CD14-positive monocyte (primary cell): ENCODE measurements around the gene DHPS. TPM values are rescaled to one million over a fixed set of nuclear protein-coding genes. Genes with fewer than 3 reads are reported as not detected.

Experiments
- DNase-seq, 3 donors: peaks; one replicate each; pipeline ENCODE4 v3.0.0-alpha.2; 2011 to 2022
- H2AFZ ChIP-seq: 2 replicates; pipeline ENCODE4 v1.6.0; 2012; ENCODE audit warnings: mild to moderate bottlenecking, low read depth, low read length, inconsistent platforms; ENCODE audit not compliant: insufficient read depth, poor library complexity, severe bottlenecking
- H3K27ac ChIP-seq, 2 donors: 1 replicate in 1 of 2; 2 replicates in 1 of 2; pipeline ENCODE4 v1.5.1; 2012 to 2013; ENCODE audit warnings: low read length in 2 of 2, control low read depth in 1 of 2, inconsistent platforms in 1 of 2, low read depth in 1 of 2, mild to moderate bottlenecking in 1 of 2
- H3K27me3 ChIP-seq, 2 donors: one replicate each; pipeline versions ENCODE4 v1.6.0 to v1.6.1; 2011 to 2013; ENCODE audit warnings: low read length in 2 of 2; ENCODE audit not compliant: control insufficient read depth in 2 of 2, insufficient read depth in 2 of 2
- H3K36me3 ChIP-seq, 2 donors: replicated peaks in 1 of 2; 1 replicate in 1 of 2; 2 replicates in 1 of 2; pipeline versions ENCODE4 v1.5.1 to v1.6.1; 2012 to 2013; ENCODE audit warnings: low read length in 2 of 2, control low read depth in 1 of 2, inconsistent platforms in 1 of 2, mild to moderate bottlenecking in 1 of 2; ENCODE audit not compliant: insufficient read depth in 2 of 2, control insufficient read depth in 1 of 2
- H3K4me1 ChIP-seq, 2 donors: 1 replicate in 1 of 2; 2 replicates in 1 of 2; pipeline versions ENCODE4 v1.5.1 to v1.6.1; 2012 to 2013; ENCODE audit warnings: low read length in 2 of 2, control low read depth in 1 of 2, inconsistent platforms in 1 of 2, mild to moderate bottlenecking in 1 of 2, moderate library complexity in 1 of 2; ENCODE audit not compliant: insufficient read depth in 2 of 2, control insufficient read depth in 1 of 2
- H3K4me2 ChIP-seq: replicated peaks from 2 replicates; pipeline ENCODE3; 2012; ENCODE audit warnings: low read length, moderate library complexity, mild to moderate bottlenecking; ENCODE audit not compliant: poor library complexity, severe bottlenecking; ENCODE audit errors: extremely low read depth
- H3K4me3 ChIP-seq, 3 experiments: fragments of 200-600 bp in 1 of 3; sonication (generic) in 1 of 3; replicated peaks in 1 of 3; 1 replicate in 2 of 3; 2 replicates in 1 of 3; pipeline ENCODE4 v1.5.1; 2011 to 2013; ENCODE audit warnings: low read length in 3 of 3, mild to moderate bottlenecking in 3 of 3, control low read depth in 2 of 3, low read depth in 2 of 3, inconsistent platforms in 1 of 3, moderate library complexity in 1 of 3
- H3K79me2 ChIP-seq: 2 replicates; pipeline ENCODE4 v1.6.0; 2012; ENCODE audit warnings: mild to moderate bottlenecking, control low read depth, inconsistent platforms, low read length, moderate library complexity; ENCODE audit not compliant: insufficient read depth
- H3K9ac ChIP-seq: 2 replicates; pipeline ENCODE4 v1.6.0; 2017; ENCODE audit warnings: low read length, mild to moderate bottlenecking; ENCODE audit not compliant: insufficient read depth, poor library complexity, severe bottlenecking
- H3K9me3 ChIP-seq, 2 donors: replicated peaks in 1 of 2; 1 replicate in 1 of 2; 2 replicates in 1 of 2; pipeline versions ENCODE4 v1.5.1 to v1.6.1; 2012 to 2013; ENCODE audit warnings: low read length in 2 of 2, control low read depth in 1 of 2; ENCODE audit not compliant: control insufficient read depth in 1 of 2, insufficient read depth in 1 of 2
- H4K20me1 ChIP-seq: 2 replicates; pipeline ENCODE4 v1.6.0; 2012; ENCODE audit warnings: mild to moderate bottlenecking, low read length, control low read depth, moderate library complexity; ENCODE audit not compliant: insufficient read depth
- H3K27ac Mint-ChIP-seq, 7 donors: one replicate each; pipeline ENCODE4 v1.8.0; 2020; ENCODE audit warnings: mild to moderate bottlenecking in 7 of 7, mixed read lengths in 7 of 7, moderate library complexity in 6 of 7, inconsistent platforms in 2 of 7
- H3K27me3 Mint-ChIP-seq, 3 donors: one replicate each; pipeline ENCODE4 v1.8.0; 2021 to 2022; ENCODE audit warnings: low read depth in 3 of 3, mild to moderate bottlenecking in 3 of 3, mixed read lengths in 3 of 3, moderate library complexity in 3 of 3, inconsistent platforms in 1 of 3
- H3K36me3 Mint-ChIP-seq, 2 donors: one replicate each; pipeline ENCODE4 v1.8.0; 2020; ENCODE audit warnings: mixed read lengths in 2 of 2, inconsistent platforms in 1 of 2, mild to moderate bottlenecking in 1 of 2
- H3K4me1 Mint-ChIP-seq: one replicate; pipeline ENCODE4 v1.8.0; 2020; ENCODE audit warnings: mild to moderate bottlenecking, mixed read lengths
- H3K4me3 Mint-ChIP-seq, 2 donors: one replicate each; pipeline ENCODE4 v1.8.0; 2020; ENCODE audit warnings: mild to moderate bottlenecking in 2 of 2, mixed read lengths in 2 of 2, moderate library complexity in 1 of 2
- H3K9me3 Mint-ChIP-seq, 7 donors: one replicate each; pipeline ENCODE4 v1.8.0; 2020 to 2022; ENCODE audit warnings: mixed read lengths in 7 of 7, mild to moderate bottlenecking in 6 of 7, moderate library complexity in 6 of 7, inconsistent platforms in 2 of 7
- WGBS: methylation state at CpG from one replicate; pipeline ENCODE4 v1.1.5; 2013; ENCODE audit warnings: missing lambda C conversion rate; ENCODE audit not compliant: insufficient coverage; 5-methylcytosine and 5-hydroxymethylcytosine counted together
- intact Hi-C, 2 donors: fragments of 100-400 bp; cut with micrococcal nuclease; formaldehyde crosslinking; loops; one replicate each; pipeline versions ENCODE4 v1.15.0 to v1.15.1; 2023
- polyA plus RNA-seq, 3 donors: library from polyadenylated mRNA; depleted of rRNA in 1 of 3; unstranded in 2 of 3; stranded (reverse) in 1 of 3; fragments of 300-500 nt in 2 of 3; fragments of >200 nt in 1 of 3; fragmentation: Illumina TruSeq in 2 of 3; gene quantifications; 1 replicate in 2 of 3; 2 replicates in 1 of 3; pipeline ENCODE4 v1.2.3, GENCODE V29; 2012 to 2021
- TF ChIP-seq, protein P1 (sequence below): fragments of 200-600 bp; IDR thresholded peaks from one replicate; pipeline ENCODE4 v1.8.0; 2022; ENCODE audit warnings: antibody characterized with exemption, mild to moderate bottlenecking

The DHPS gene
- polyA plus RNA-seq, 3 donors, result 51.0 to 130 (median 53.4) TPM

DNA sequence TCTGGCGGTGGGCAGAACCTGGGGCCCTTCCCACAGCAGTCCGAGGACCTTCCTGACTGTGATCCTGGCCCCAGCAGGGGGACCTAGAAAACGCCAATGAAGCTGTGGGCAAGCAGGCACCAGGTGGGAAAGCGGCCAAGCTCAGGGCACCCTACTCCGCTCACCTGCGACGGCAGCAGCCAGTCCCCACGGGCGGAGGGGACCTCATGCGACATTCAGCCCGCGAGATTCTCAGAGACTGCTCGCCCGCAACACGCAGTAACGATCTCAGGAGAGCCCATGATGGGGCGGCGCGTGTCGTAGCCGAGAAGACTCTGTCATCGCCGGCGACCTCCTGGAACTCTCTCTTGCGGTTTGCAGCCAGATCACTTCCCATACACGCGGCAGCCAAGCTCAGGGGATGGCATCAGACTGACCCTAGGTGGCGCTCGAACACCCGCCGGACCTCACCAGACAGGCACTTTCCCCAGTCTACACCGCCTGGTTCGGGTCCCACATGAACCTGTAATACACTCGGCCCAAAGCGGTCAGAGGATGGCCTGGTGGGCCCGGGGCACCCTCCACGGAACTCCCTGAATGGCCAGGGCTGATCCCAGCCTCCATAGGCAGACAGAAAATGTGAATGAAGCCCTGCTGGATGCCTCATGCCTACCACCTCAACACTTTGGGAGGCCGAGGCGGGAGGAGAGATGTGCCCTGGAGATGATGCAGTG lies 41.6 kb downstream of the DHPS start:
- intact Hi-C loops, result no loop called here
- Mint-ChIP-seq H3K27me3 (peaks cover 0 to 2% (median 0%) of the 10 kb centered on the region in 3 donors), H3K4me1 (peaks cover 9% of the 10 kb centered on the region), H3K4me3 (peak overlapping the region; percentile 65 to 89), H3K27ac (peak overlapping the region in 6 of 7 donors; percentile 23 to 61 (median 50)), H3K36me3 (peaks cover 19 to 33% of the 10 kb centered on the region in 2 donors), H3K9me3 (peaks cover 0 to 7% (median 0%) of the 10 kb centered on the region in 7 donors)
- Histone ChIP-seq H3K27me3 (no peaks in the 10 kb centered on the region), H3K4me1 (peaks cover 8 to 12% of the 10 kb centered on the region in 2 donors), H3K4me2 (peak overlapping the region; percentile 74), H3K9me3 (no peaks in the 10 kb centered on the region), H4K20me1 (no peaks in the 10 kb centered on the region), H3K36me3 (peaks cover 13 to 18% of the 10 kb centered on the region in 2 donors), H3K4me3 (peak overlapping the region in 1 of 3 experiments; percentile 49), H2AFZ (peak overlapping the region; percentile 76), H3K9ac (no peak overlapping the region), H3K79me2 (no peaks in the 10 kb centered on the region), H3K27ac (no peak overlapping the region)
- DNase-seq, result peak; percentile 82 to 89 (median 83)
- WGBS, result 5% methylated on average over 37 of the region's 39 CpGs
- TF ChIP-seq, protein P1, sequence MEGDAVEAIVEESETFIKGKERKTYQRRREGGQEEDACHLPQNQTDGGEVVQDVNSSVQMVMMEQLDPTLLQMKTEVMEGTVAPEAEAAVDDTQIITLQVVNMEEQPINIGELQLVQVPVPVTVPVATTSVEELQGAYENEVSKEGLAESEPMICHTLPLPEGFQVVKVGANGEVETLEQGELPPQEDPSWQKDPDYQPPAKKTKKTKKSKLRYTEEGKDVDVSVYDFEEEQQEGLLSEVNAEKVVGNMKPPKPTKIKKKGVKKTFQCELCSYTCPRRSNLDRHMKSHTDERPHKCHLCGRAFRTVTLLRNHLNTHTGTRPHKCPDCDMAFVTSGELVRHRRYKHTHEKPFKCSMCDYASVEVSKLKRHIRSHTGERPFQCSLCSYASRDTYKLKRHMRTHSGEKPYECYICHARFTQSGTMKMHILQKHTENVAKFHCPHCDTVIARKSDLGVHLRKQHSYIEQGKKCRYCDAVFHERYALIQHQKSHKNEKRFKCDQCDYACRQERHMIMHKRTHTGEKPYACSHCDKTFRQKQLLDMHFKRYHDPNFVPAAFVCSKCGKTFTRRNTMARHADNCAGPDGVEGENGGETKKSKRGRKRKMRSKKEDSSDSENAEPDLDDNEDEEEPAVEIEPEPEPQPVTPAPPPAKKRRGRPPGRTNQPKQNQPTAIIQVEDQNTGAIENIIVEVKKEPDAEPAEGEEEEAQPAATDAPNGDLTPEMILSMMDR, result peak; percentile 90

DNA sequence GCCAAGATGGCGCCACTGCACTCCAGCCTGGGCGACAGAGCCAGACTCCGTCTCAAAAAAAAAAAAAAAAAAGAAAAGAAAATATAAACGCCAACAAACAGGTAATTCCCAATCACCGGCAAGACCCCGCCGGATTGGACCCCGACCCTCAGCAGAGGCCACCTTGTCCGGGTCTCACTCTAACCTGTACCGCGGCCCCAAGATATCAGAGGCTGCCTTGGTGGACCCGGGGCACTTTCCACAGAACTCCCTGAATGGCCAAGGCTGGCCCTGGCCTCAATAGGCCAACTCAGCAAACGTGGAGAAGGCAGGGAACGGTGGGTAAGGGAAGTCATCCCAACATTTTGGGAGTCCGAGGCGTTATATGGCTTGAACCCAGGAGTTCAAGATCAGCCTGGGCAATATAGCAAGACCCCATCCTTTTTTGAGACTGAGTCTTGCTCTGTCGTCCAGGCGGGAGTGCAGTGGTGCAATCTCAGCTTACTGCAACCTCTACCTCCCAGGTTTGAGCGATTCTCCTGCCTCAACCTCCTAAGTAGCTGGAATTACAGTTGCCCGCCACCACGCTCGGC lies 43.0 kb downstream of the DHPS start:
- TF ChIP-seq, protein P1, result no peak
- Histone ChIP-seq H3K9me3 (no peaks in the 10 kb centered on the region), H3K36me3 (peaks cover 4% of the 10 kb centered on the region in 2 donors), H2AFZ (no peak overlapping the region), H3K27ac (no peak overlapping the region), H4K20me1 (no peaks in the 10 kb centered on the region), H3K4me1 (peaks cover 8 to 12% of the 10 kb centered on the region in 2 donors), H3K4me3 (no peak overlapping the region), H3K27me3 (no peaks in the 10 kb centered on the region), H3K9ac (no peak overlapping the region), H3K79me2 (no peaks in the 10 kb centered on the region), H3K4me2 (no peak overlapping the region)
- no peak for DNase-seq
- Mint-ChIP-seq H3K4me3 (no peak overlapping the region), H3K27ac (no peak overlapping the region), H3K9me3 (peaks cover 0 to 7% (median 0%) of the 10 kb centered on the region in 7 donors), H3K36me3 (peaks cover 15 to 22% of the 10 kb centered on the region in 2 donors), H3K27me3 (peaks cover 0 to 2% (median 0%) of the 10 kb centered on the region in 3 donors), H3K4me1 (peaks cover 9% of the 10 kb centered on the region)
- intact Hi-C loops, result no loop called here
- WGBS, result 96% methylated on average over 18 of the region's 22 CpGs
